Measurements from ENCODE around the gene GABARAP. TPM values are rescaled to one million over a fixed set of nuclear protein-coding genes. Genes with fewer than 3 reads are reported as not detected.

The GABARAP gene
- total and polyA plus RNA-seq, 2 of the 4 experiments (the other 2 are of a cell fraction), result 77.8 to 780 TPM

DNA sequence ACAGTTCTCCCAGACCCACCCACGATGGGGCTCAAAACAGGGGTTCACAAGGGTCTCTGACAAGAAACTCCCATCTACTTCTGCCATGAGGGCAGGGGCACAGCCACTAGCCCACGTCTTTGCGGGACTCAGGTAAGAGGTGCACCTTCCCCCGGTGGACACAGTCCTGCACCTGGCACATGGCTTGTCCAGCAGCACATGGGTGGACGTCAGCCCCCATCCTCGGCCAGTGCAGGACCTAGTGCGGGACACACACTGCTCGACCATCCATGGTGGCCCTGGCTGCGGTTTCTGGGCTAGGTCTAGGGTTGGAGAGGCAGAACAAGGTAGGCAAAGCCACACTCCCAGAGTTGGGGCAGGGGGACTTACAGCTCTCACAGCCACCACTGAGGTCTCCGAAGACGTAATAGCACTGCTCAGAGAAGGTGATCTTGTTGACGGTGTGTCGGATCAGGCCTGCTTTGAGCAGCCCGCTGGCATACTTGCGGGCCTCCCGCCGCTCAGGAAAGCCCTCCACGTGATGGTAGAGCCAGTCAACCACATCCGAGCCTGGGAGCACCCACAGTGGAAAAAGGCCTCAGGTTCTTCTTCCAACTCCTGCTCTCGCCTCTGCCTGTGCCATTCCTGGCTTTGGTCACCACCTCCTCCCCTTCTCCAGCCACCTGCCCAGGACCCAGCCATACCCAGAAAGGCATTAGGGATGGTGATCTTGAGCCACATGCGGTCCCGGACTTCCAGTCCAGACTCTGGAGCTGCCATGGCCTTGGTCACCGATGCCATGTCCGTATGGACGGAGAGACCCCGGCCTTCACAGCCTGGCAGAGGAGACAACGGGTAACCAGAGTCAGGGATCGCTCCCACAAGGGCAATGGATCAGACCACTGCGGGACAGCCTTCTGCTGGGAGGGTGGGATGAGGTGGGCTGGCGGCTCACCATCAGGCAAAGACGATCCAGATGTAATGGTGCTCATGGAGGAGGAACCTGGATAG is 15.2 kb downstream of the GABARAP start:
- Histone ChIP-seq H2BK5ac (ENCODE audit: low read depth, low read length, poor library complexity, severe bottlenecking) (no peak overlapping the region), H3K56ac (ENCODE audit: extremely low read depth, insufficient read depth, low read length) (no peak overlapping the region), H2BK120ac (ENCODE audit: low read depth, low read length) (no peak overlapping the region), H2AFZ (replicated peaks; ENCODE audit: low read length, poor library complexity) (no peak overlapping the region), H3K36me3 (ENCODE audit: control insufficient read depth, insufficient read depth, low read length) (peaks cover 79% of the 10 kb centered on the region), H3K9me1 (ENCODE audit: insufficient read depth, low read length) (peaks cover 3% of the 10 kb centered on the region; the same call in 1 of the 2 replicates), H4K91ac (ENCODE audit: insufficient read depth, low read depth, low read length) (no peak overlapping the region), H3K9ac (ENCODE audit: low read depth, low read length) (no peak overlapping the region), H2BK15ac (ENCODE audit: low read depth, low read length) (no peak overlapping the region), H3K27ac (ENCODE audit: insufficient read depth, low read length) (no peak overlapping the region), H3K9me3 (ENCODE audit: control insufficient read depth, insufficient read depth, low read length) (no peaks in the 10 kb centered on the region), H3K18ac (ENCODE audit: low read depth, low read length) (no peak overlapping the region), H4K20me1 (ENCODE audit: insufficient read depth, low read length) (peaks cover 29% of the 10 kb centered on the region), H3K23ac (ENCODE audit: low read depth, low read length) (no peak overlapping the region), H4K5ac (ENCODE audit: low read depth, low read length) (no peak overlapping the region), H2AK5ac (ENCODE audit: low read depth, low read length) (no peak overlapping the region), H4K8ac (ENCODE audit: low read depth in 2 of 2, low read length in 2 of 2) (no peak overlapping the region), H2AK9ac (replicated peaks; ENCODE audit: low read depth, low read length, poor library complexity) (no peak overlapping the region), H3K4ac (ENCODE audit: low read depth, low read length) (no peak overlapping the region), H3K14ac (replicated peaks; ENCODE audit: low read depth, low read length) (no peak overlapping the region), H3K4me1 (ENCODE audit: control insufficient read depth, insufficient read depth, low read length) (no peaks in the 10 kb centered on the region), H3K79me1 (ENCODE audit: low read depth in 1 of 2, low read length in 2 of 2) (peaks cover 2 to 76% of the 10 kb centered on the region in 2 experiments), H3K4me2 (ENCODE audit: low read depth, low read length) (no peak overlapping the region), H2BK20ac (ENCODE audit: low read depth, low read length) (no peak overlapping the region), H3K27me3 (ENCODE audit: control insufficient read depth, insufficient read depth, low read length) (no peaks in the 10 kb centered on the region), H3K4me3 (ENCODE audit: insufficient read depth, low read depth, low read length) (no peak overlapping the region)
- in situ Hi-C loops (cut with MboI; ENCODE audit: low sequenced_read_pairs), result loop anchor here (25.0 kb wide), 1 partner anchor 935 kb away; the partner anchor contains the start of genes PER1 and VAMP2
- ChIA-PET POLR2A (ENCODE audit: unreplicated experiment) (no interaction called here), CTCF (no interaction called here)
- 97% methylated on average over 15 of the region's 31 CpGs; no CpG with 5 or more reads in 1 of the 2 experiments for WGBS, 2 experiments (ENCODE audit: extremely low coverage in 2 of 2, insufficient read length in 1 of 2)
- dilution Hi-C loops (cut with HindIII; ENCODE audit: low sequenced_read_pairs, unreplicated experiment), result no loop called here
- intact Hi-C loops (cut with micrococcal nuclease), result no loop called here
- no peak for DNase-seq
- no peak for ATAC-seq (ENCODE audit: low read depth)
- no TSS peak for BruUV-seq (replicated peaks)
- TF ChIP-seq CHD1 (IDR thresholded peaks at IDR 0.05; ENCODE audit: low read depth, low read length) (no peak), RCOR1 (IDR thresholded peaks at IDR 0.05; ENCODE audit: insufficient replicate concordance, low read length) (no peak), SMC3 (IDR thresholded peaks at IDR 0.05; ENCODE audit: low read depth, low read length) (no peak), POLR2A (IDR thresholded peaks at IDR 0.05; ENCODE audit: low read depth, low read length) (no peak), RFX5 (IDR thresholded peaks at IDR 0.05; ENCODE audit: low read depth, low read length) (no peak), BHLHE40 (IDR thresholded peaks at IDR 0.05; ENCODE audit: low read depth, low read length) (no peak), CEBPB (IDR thresholded peaks at IDR 0.05; ENCODE audit: low read depth, low read length) (no peak), MXI1 (IDR thresholded peaks at IDR 0.05; ENCODE audit: borderline replicate concordance, low read depth, low read length) (no peak), NFE2L2 (IDR thresholded peaks at IDR 0.05; ENCODE audit: low read depth, low read length) (no peak), FOS (IDR thresholded peaks at IDR 0.05; ENCODE audit: low read depth, low read length) (no peak), RAD21 (IDR thresholded peaks at IDR 0.05; ENCODE audit: low read length) (no peak), CTCF (conservative IDR thresholded peaks at IDR 0.05; ENCODE audit: low read depth, low read length) (no peak)
- TF ChIP-seq, protein P1, sequence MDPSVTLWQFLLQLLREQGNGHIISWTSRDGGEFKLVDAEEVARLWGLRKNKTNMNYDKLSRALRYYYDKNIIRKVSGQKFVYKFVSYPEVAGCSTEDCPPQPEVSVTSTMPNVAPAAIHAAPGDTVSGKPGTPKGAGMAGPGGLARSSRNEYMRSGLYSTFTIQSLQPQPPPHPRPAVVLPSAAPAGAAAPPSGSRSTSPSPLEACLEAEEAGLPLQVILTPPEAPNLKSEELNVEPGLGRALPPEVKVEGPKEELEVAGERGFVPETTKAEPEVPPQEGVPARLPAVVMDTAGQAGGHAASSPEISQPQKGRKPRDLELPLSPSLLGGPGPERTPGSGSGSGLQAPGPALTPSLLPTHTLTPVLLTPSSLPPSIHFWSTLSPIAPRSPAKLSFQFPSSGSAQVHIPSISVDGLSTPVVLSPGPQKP (IDR thresholded peaks at IDR 0.05; ENCODE audit: borderline replicate concordance, low read depth, low read length), result no peak
- TF ChIP-seq, protein P2, sequence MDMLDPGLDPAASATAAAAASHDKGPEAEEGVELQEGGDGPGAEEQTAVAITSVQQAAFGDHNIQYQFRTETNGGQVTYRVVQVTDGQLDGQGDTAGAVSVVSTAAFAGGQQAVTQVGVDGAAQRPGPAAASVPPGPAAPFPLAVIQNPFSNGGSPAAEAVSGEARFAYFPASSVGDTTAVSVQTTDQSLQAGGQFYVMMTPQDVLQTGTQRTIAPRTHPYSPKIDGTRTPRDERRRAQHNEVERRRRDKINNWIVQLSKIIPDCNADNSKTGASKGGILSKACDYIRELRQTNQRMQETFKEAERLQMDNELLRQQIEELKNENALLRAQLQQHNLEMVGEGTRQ (IDR thresholded peaks at IDR 0.05; ENCODE audit: low read depth, low read length), result no peak

Measured in IMR-90 (cell line).